ENCODE measurements around the gene BCL11A. TPM values are rescaled to one million over a fixed set of nuclear protein-coding genes. Genes with fewer than 3 reads are reported as not detected.
A peak's percentile ranks its signal among the peaks of the same experiment; 100 is the strongest.

BCL11A gene
- total RNA-seq, 1 experiment from 2014 or later = 91.4 TPM

GRCh38 chr2:60456115-60456770 lies 97.2 kb downstream of the BCL11A start:
- no peak overlapping the region for H3K18ac ChIP-seq (ENCODE audit: insufficient read length, low read depth, low read length)
- no peak overlapping the region for H2BK5ac ChIP-seq (ENCODE audit: insufficient read length, low read length)
- H3K36me3 Mint-ChIP-seq (ENCODE audit: insufficient read depth in 1 of 3, low read depth in 3 of 3) = peaks cover 9 to 19% (median 10%) of the 10 kb centered on the region in 3 experiments; a peak in 6 of 7 replicates
- no peak overlapping the region for H3K27ac ChIP-seq (ENCODE audit: insufficient read length, low read depth, low read length)
- peak overlapping the region in 1 of 3 experiments; percentile 64; a peak in 3 of 7 replicates for H3K27ac Mint-ChIP-seq
- TF ChIP-seq, protein P1, sequence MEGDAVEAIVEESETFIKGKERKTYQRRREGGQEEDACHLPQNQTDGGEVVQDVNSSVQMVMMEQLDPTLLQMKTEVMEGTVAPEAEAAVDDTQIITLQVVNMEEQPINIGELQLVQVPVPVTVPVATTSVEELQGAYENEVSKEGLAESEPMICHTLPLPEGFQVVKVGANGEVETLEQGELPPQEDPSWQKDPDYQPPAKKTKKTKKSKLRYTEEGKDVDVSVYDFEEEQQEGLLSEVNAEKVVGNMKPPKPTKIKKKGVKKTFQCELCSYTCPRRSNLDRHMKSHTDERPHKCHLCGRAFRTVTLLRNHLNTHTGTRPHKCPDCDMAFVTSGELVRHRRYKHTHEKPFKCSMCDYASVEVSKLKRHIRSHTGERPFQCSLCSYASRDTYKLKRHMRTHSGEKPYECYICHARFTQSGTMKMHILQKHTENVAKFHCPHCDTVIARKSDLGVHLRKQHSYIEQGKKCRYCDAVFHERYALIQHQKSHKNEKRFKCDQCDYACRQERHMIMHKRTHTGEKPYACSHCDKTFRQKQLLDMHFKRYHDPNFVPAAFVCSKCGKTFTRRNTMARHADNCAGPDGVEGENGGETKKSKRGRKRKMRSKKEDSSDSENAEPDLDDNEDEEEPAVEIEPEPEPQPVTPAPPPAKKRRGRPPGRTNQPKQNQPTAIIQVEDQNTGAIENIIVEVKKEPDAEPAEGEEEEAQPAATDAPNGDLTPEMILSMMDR (conservative IDR thresholded peaks at IDR 0.05) = peak; percentile 56
- H4K20me1 ChIP-seq (ENCODE audit: control insufficient read depth, insufficient read depth, insufficient read length) = no peaks in the 10 kb centered on the region
- no peaks in the 10 kb centered on the region for H3K27me3 ChIP-seq (ENCODE audit: insufficient read depth, low read length)
- H4K5ac ChIP-seq (ENCODE audit: insufficient read length, low read depth, low read length) = no peak overlapping the region
- 100% methylated on average over 1 of the region's 6 CpGs for WGBS (ENCODE audit: extremely low coverage, insufficient read length, low lambda C conversion rate)
- H3K4me1 ChIP-seq (ENCODE audit: insufficient read depth, low read length) = peaks cover 9% of the 10 kb centered on the region; the same call in 1 of the 2 replicates
- no peak overlapping the region for H3K4ac ChIP-seq (ENCODE audit: low read depth, low read length)
- no peaks in the 10 kb centered on the region for H3K79me1 ChIP-seq (ENCODE audit: insufficient read depth, low read depth, low read length, poor library complexity, severe bottlenecking)
- H3K9me3 ChIP-seq (ENCODE audit: control insufficient read depth, low read depth, low read length) = no peaks in the 10 kb centered on the region
- no peak overlapping the region for H4K91ac ChIP-seq (ENCODE audit: insufficient read length, low read depth, low read length)
- peaks cover 42 to 51% of the 10 kb centered on the region in 2 experiments for H3K4me1 Mint-ChIP-seq
- no peak overlapping the region for H3K4me2 ChIP-seq (ENCODE audit: insufficient read depth, insufficient read length, low read length)
- H2AFZ ChIP-seq (ENCODE audit: low read length) = no peak overlapping the region
- H2BK120ac ChIP-seq (ENCODE audit: low read depth, low read length, poor library complexity, severe bottlenecking) = no peak overlapping the region
- no peaks in the 10 kb centered on the region for H3K9me3 Mint-ChIP-seq
- H3T11ph ChIP-seq (ENCODE audit: low read length) = no peak overlapping the region
- no peak overlapping the region for H3K9ac ChIP-seq (ENCODE audit: extremely low read depth, insufficient read length, low read length)
- no peak overlapping the region for H2BK20ac ChIP-seq (ENCODE audit: low read depth, low read length, poor library complexity, severe bottlenecking)
- H3K56ac ChIP-seq (ENCODE audit: insufficient read length, low read depth, low read length) = no peak overlapping the region
- H2BK12ac ChIP-seq (ENCODE audit: insufficient read length, low read depth, low read length) = no peak overlapping the region
- no peaks in the 10 kb centered on the region for H3K27me3 Mint-ChIP-seq (ENCODE audit: low read depth)
- no peak overlapping the region for H2AK5ac ChIP-seq (ENCODE audit: insufficient read length, low read length)
- H2BK15ac ChIP-seq (ENCODE audit: low read depth, low read length) = no peak overlapping the region
- DNase-seq = no peak
- no peak overlapping the region for H3K23ac ChIP-seq (ENCODE audit: insufficient read length, low read depth, low read length)
- H4K8ac ChIP-seq (replicated peaks; ENCODE audit: insufficient read length, low read depth, low read length) = no peak overlapping the region
- no peak overlapping the region for H3K14ac ChIP-seq (ENCODE audit: insufficient read depth, low read length)
- H3K79me2 ChIP-seq (ENCODE audit: insufficient read depth, low read length) = no peaks in the 10 kb centered on the region
- H3K23me2 ChIP-seq (ENCODE audit: insufficient read length, low read depth, low read length, poor library complexity, severe bottlenecking) = no peaks in the 10 kb centered on the region
- H3K4me3 Mint-ChIP-seq = no peak overlapping the region
